Loucy (cell line): ENCODE results near the gene SORCS2.

Source experiments
- H2AFZ ChIP-seq: fragments of 200-600 bp; sonication (generic); 2 replicates; pipeline ENCODE4 v1.6.0; 2016; ENCODE audit warnings: antibody characterized with exemption, mild to moderate bottlenecking, low read length, moderate library complexity
- H3F3A ChIP-seq: fragments of 200-600 bp; 2 replicates; pipeline ENCODE4 v1.6.0; 2016; ENCODE audit warnings: antibody characterized with exemption, low read depth, mild to moderate bottlenecking
- H3K27me3 ChIP-seq: fragments of 200-600 bp; sonication (generic); 2 replicates; pipeline ENCODE4 v1.6.1; 2014; ENCODE audit warnings: low read length, mild to moderate bottlenecking; ENCODE audit not compliant: insufficient read depth, poor library complexity, severe bottlenecking
- H3K36me3 ChIP-seq: fragments of 200-600 bp; sonication (generic); 2 replicates; pipeline ENCODE4 v1.6.1; 2016; ENCODE audit warnings: low read length; ENCODE audit not compliant: insufficient read depth
- H3K4me1 ChIP-seq: fragments of 200-600 bp; sonication (generic); 2 replicates; pipeline ENCODE4 v1.5.1; 2014; ENCODE audit warnings: low read length, mild to moderate bottlenecking; ENCODE audit not compliant: insufficient read depth, poor library complexity, severe bottlenecking
- H3K4me2 ChIP-seq: fragments of 200-600 bp; sonication (generic); 2 replicates; pipeline ENCODE4 v1.6.0; 2014; ENCODE audit warnings: antibody characterized with exemption, low read length, low read depth, mild to moderate bottlenecking; ENCODE audit not compliant: poor library complexity, severe bottlenecking
- H3K4me3 ChIP-seq: fragments of 200-600 bp; sonication (generic); 2 replicates; pipeline ENCODE4 v1.5.1; 2014; ENCODE audit warnings: low read length, mild to moderate bottlenecking, mixed read lengths; ENCODE audit not compliant: poor library complexity, severe bottlenecking
- H3K79me2 ChIP-seq: fragments of 200-600 bp; sonication (generic); 2 replicates; pipeline ENCODE4 v1.6.1; 2014; ENCODE audit warnings: low read length; ENCODE audit not compliant: insufficient read depth
- H3K9ac ChIP-seq: fragments of 200-600 bp; sonication (generic); 2 replicates; pipeline ENCODE4 v1.6.0; 2014; ENCODE audit warnings: mild to moderate bottlenecking, low read depth, low read length, moderate library complexity; ENCODE audit not compliant: poor library complexity, severe bottlenecking
- H3K9me2 ChIP-seq: fragments of 200-600 bp; sonication (generic); replicated peaks from 2 replicates; pipeline ENCODE4 v1.6.1; 2016; ENCODE audit warnings: low read depth, low read length, mixed read lengths
- H3K9me3 ChIP-seq: fragments of 200-600 bp; sonication (generic); 2 replicates; pipeline ENCODE4 v1.6.1; 2014; ENCODE audit warnings: mild to moderate bottlenecking, antibody characterized with exemption, low read length, low read depth; ENCODE audit not compliant: insufficient read depth
- H4K20me1 ChIP-seq: fragments of 200-600 bp; sonication (generic); 2 replicates; pipeline ENCODE4 v1.6.0; 2014; ENCODE audit warnings: antibody characterized with exemption, low read length, mild to moderate bottlenecking; ENCODE audit not compliant: insufficient read depth, poor library complexity, severe bottlenecking
- CTCF ChIP-seq: fragments of 200-600 bp; sonication (generic); conservative IDR thresholded peaks from 2 replicates; pipeline ENCODE4 v1.5.1; 2014; ENCODE audit warnings: mild to moderate bottlenecking, antibody characterized with exemption, low read length
- EZH2phosphoT487 ChIP-seq: fragments of 200-600 bp; IDR thresholded peaks from 2 replicates; pipeline ENCODE4 v1.6.1; 2018; ENCODE audit warnings: antibody characterized with exemption, mild to moderate bottlenecking, moderate library complexity, borderline replicate concordance

SORCS2 gene

GRCh38 chr4:7491915-7492314 lies 299.6 kb downstream of the SORCS2 start:
- no peak overlapping the region for H3K4me2 ChIP-seq
- no peaks in the 10 kb centered on the region for H4K20me1 ChIP-seq
- no peaks in the 10 kb centered on the region for H3K27me3 ChIP-seq
- no peak overlapping the region for H3K9ac ChIP-seq
- peaks cover 6% of the 10 kb centered on the region; the same call in 1 of the 2 replicates for H3K9me3 ChIP-seq
- H3K4me1 ChIP-seq, result no peaks in the 10 kb centered on the region
- H3K4me3 ChIP-seq, result no peak overlapping the region
- H3F3A ChIP-seq, result no peaks in the 10 kb centered on the region
- no peaks in the 10 kb centered on the region for H3K36me3 ChIP-seq
- no peaks in the 10 kb centered on the region for H3K9me2 ChIP-seq
- H3K79me2 ChIP-seq, result no peaks in the 10 kb centered on the region
- TF ChIP-seq EZH2phosphoT487 (no peak), CTCF (no peak)
- H2AFZ ChIP-seq, result no peak overlapping the region

GRCh38 chr4:7498446-7499200 lies 306.3 kb downstream of the SORCS2 start:
- H3K4me1 ChIP-seq, result no peaks in the 10 kb centered on the region
- no peaks in the 10 kb centered on the region for H3F3A ChIP-seq
- peaks cover 11% of the 10 kb centered on the region; the same call in 1 of the 2 replicates for H3K9me3 ChIP-seq
- no peaks in the 10 kb centered on the region for H4K20me1 ChIP-seq
- no peak overlapping the region for H3K9ac ChIP-seq
- no peak overlapping the region for H2AFZ ChIP-seq
- no peaks in the 10 kb centered on the region for H3K9me2 ChIP-seq
- H3K27me3 ChIP-seq, result no peaks in the 10 kb centered on the region
- TF ChIP-seq EZH2phosphoT487 (no peak), CTCF (no peak)
- no peak overlapping the region for H3K4me3 ChIP-seq
- no peak overlapping the region for H3K4me2 ChIP-seq
- H3K79me2 ChIP-seq, result no peaks in the 10 kb centered on the region
- H3K36me3 ChIP-seq, result no peaks in the 10 kb centered on the region

- TF ChIP-seq EZH2phosphoT487, result no peak
- no peak for TF ChIP-seq CTCF
- H4K20me1 ChIP-seq, result no peaks in the 10 kb centered on the region
- no peak overlapping the region for H3K4me2 ChIP-seq
- H3K9me3 ChIP-seq, result peaks cover 7% of the 10 kb centered on the region; the same call in 1 of the 2 replicates
- no peaks in the 10 kb centered on the region for H3K79me2 ChIP-seq
- no peak overlapping the region for H3K4me3 ChIP-seq
- H3K36me3 ChIP-seq, result no peaks in the 10 kb centered on the region
- no peak overlapping the region for H3K9ac ChIP-seq
- H3K4me1 ChIP-seq, result no peaks in the 10 kb centered on the region
- H3F3A ChIP-seq, result no peaks in the 10 kb centered on the region
- no peak overlapping the region for H2AFZ ChIP-seq
- no peaks in the 10 kb centered on the region for H3K9me2 ChIP-seq
- no peaks in the 10 kb centered on the region for H3K27me3 ChIP-seq
Measured at GRCh38 chr4:7499661-7500060, 307.3 kb downstream of the SORCS2 start.
